Breast epithelium (tissue), 4 donors: ENCODE results near the gene DPYSL4. TPM values are rescaled to one million over a fixed set of nuclear protein-coding genes. Genes with fewer than 3 reads are reported as not detected.

Experiments
- DNase-seq, 2 donors: peaks; one replicate each; pipeline ENCODE4 v3.0.0-alpha.2; 2019; ENCODE audit warnings: low spot score in 2 of 2
- H3K27ac ChIP-seq, 2 donors: fragments of 200-600 bp; sonication (generic) in 1 of 2; one replicate each; pipeline ENCODE4 v1.5.1; 2016 to 2019; ENCODE audit warnings: mild to moderate bottlenecking in 1 of 2
- H3K27me3 ChIP-seq, 2 donors: fragments of 200-600 bp; sonication (generic) in 1 of 2; one replicate each; pipeline versions ENCODE4 v1.5.1 to v1.6.0; 2017 to 2019; ENCODE audit warnings: control low read depth in 1 of 2, mild to moderate bottlenecking in 1 of 2
- H3K36me3 ChIP-seq: fragments of 200-600 bp; one replicate; pipeline ENCODE4 v1.5.1; 2019
- H3K4me1 ChIP-seq, 2 donors: fragments of 200-600 bp; sonication (generic); one replicate each; pipeline ENCODE4 v1.5.1; 2016 to 2019; ENCODE audit warnings: control low read depth in 1 of 2
- H3K4me3 ChIP-seq, 3 donors: fragments of 200-600 bp; sonication (generic); 1 replicate in 2 of 3; 2 replicates in 1 of 3; pipeline ENCODE4 v1.5.1; 2016 to 2019; ENCODE audit warnings: mild to moderate bottlenecking in 3 of 3, moderate library complexity in 2 of 3
- H3K9me3 ChIP-seq, 2 donors: fragments of 200-600 bp; sonication (generic) in 1 of 2; one replicate each; pipeline ENCODE4 v1.5.1; 2016 to 2019; ENCODE audit warnings: control low read depth in 1 of 2
- CTCF ChIP-seq, 3 donors: fragments of 450-650 bp; IDR thresholded peaks; one replicate each; pipeline ENCODE4 v1.5.1; 2016 to 2017; ENCODE audit warnings: antibody characterized with exemption in 3 of 3, mild to moderate bottlenecking in 3 of 3, moderate library complexity in 3 of 3
- POLR2A ChIP-seq: fragments of 450-650 bp; IDR thresholded peaks from one replicate; pipeline ENCODE4 v1.6.1; 2016; ENCODE audit warnings: antibody characterized with exemption, mild to moderate bottlenecking, moderate library complexity
- POLR2AphosphoS5 ChIP-seq, 3 donors: sonication (generic); formaldehyde crosslinking; IDR thresholded peaks; one replicate each; pipeline ENCODE4 v1.6.1; 2017; ENCODE audit warnings: antibody characterized with exemption in 3 of 3
- intact Hi-C: fragments of 100-400 bp; cut with DNase I; formaldehyde crosslinking; loops from one replicate; pipeline ENCODE4 v1.15.1; 2023; ENCODE audit warnings: low total_unique reads
- total RNA-seq, 3 donors: library from RNA; depleted of rRNA; stranded (reverse); fragments of >200 nt; gene quantifications; one replicate each; pipeline ENCODE4 v1.1.0, GENCODE V29; 2016

The DPYSL4 gene
- total RNA-seq, 3 donors from 2014 or later: 1.9 to 2.3 (median 2.1) TPM

GRCh38 chr10:132195366-132196075, 8.8 kb downstream of the DPYSL4 start:
- Histone ChIP-seq H3K27ac (no peak overlapping the region), H3K27me3 (peaks cover 0 to 2% of the 10 kb centered on the region in 2 donors), H3K36me3 (no peaks in the 10 kb centered on the region), H3K4me1 (no peaks in the 10 kb centered on the region), H3K9me3 (no peaks in the 10 kb centered on the region), H3K4me3 (no peak overlapping the region)
- DNase-seq: no peak
- no peak for TF ChIP-seq POLR2AphosphoS5 (IDR thresholded peaks at IDR 0.05)
- no peak for TF ChIP-seq POLR2A
- TF ChIP-seq CTCF (IDR thresholded peaks at IDR 0.05): no peak
- intact Hi-C loops: no loop called here

- no peak overlapping the region for H3K27ac ChIP-seq
- H3K27me3 ChIP-seq: peaks cover 0 to 2% of the 10 kb centered on the region in 2 donors
- H3K4me1 ChIP-seq: no peaks in the 10 kb centered on the region
- H3K4me3 ChIP-seq: no peak overlapping the region
- H3K36me3 ChIP-seq: no peaks in the 10 kb centered on the region
- H3K9me3 ChIP-seq: no peaks in the 10 kb centered on the region
- intact Hi-C loops: no loop called here
- TF ChIP-seq POLR2A: no peak
- no peak for TF ChIP-seq POLR2AphosphoS5 (IDR thresholded peaks at IDR 0.05)
- no peak for TF ChIP-seq CTCF (IDR thresholded peaks at IDR 0.05)
- no peak for DNase-seq
Observed at GRCh38 chr10:132196178-132197113, 9.7 kb downstream of the DPYSL4 start.

GRCh38 chr10:132197271-132198067, 10.7 kb downstream of the DPYSL4 start:
- H3K4me1 ChIP-seq: no peaks in the 10 kb centered on the region
- H3K27ac ChIP-seq: no peak overlapping the region
- no peak overlapping the region for H3K4me3 ChIP-seq
- no peaks in the 10 kb centered on the region for H3K9me3 ChIP-seq
- no peaks in the 10 kb centered on the region for H3K36me3 ChIP-seq
- peaks cover 0 to 2% of the 10 kb centered on the region in 2 donors for H3K27me3 ChIP-seq
- DNase-seq: no peak
- TF ChIP-seq POLR2AphosphoS5 (IDR thresholded peaks at IDR 0.05): no peak
- TF ChIP-seq POLR2A: no peak
- no peak for TF ChIP-seq CTCF (IDR thresholded peaks at IDR 0.05)
- intact Hi-C loops: no loop called here

- Histone ChIP-seq H3K27ac (no peak overlapping the region), H3K4me1 (no peaks in the 10 kb centered on the region), H3K27me3 (peaks cover 0 to 2% of the 10 kb centered on the region in 2 donors), H3K9me3 (no peaks in the 10 kb centered on the region), H3K4me3 (no peak overlapping the region), H3K36me3 (no peaks in the 10 kb centered on the region)
- DNase-seq: no peak
- intact Hi-C loops: no loop called here
- TF ChIP-seq POLR2AphosphoS5 (IDR thresholded peaks at IDR 0.05): no peak
- TF ChIP-seq POLR2A: no peak
- TF ChIP-seq CTCF (IDR thresholded peaks at IDR 0.05): no peak
Observed at GRCh38 chr10:132198068-132198370, 11.3 kb downstream of the DPYSL4 start.
